GM12864 (cell line): ENCODE data around the gene SPATA9.

Experiments
- DNase-seq: peaks from one replicate; pipeline ENCODE4 v3.0.0-alpha.2; 2011; ENCODE audit warnings: low read depth
- H3K4me3 ChIP-seq: 2 replicates; pipeline ENCODE4 v1.5.1; 2011; ENCODE audit warnings: mild to moderate bottlenecking, low read depth, low read length, control low read depth
- CTCF ChIP-seq: IDR thresholded peaks from 2 replicates; pipeline ENCODE4 v1.5.1; 2011; ENCODE audit warnings: low read depth, mild to moderate bottlenecking, moderate library complexity, low read length, control low read depth, inconsistent platforms; ENCODE audit errors: missing control alignments

Gene SPATA9

GRCh38 chr5:95623706-95624105 lies 59.1 kb downstream of the SPATA9 start:
- no peak for TF ChIP-seq CTCF
- no peak for DNase-seq
- no peak overlapping the region for H3K4me3 ChIP-seq

- no peak overlapping the region for H3K4me3 ChIP-seq
- DNase-seq = no peak
- no peak for TF ChIP-seq CTCF
These were observed 60.8 kb downstream of the SPATA9 start for GRCh38 chr5:95621839-95622629.

- DNase-seq = no peak
- peak overlapping the region; percentile 49 for H3K4me3 ChIP-seq
- peak; percentile 4 for TF ChIP-seq CTCF
These were observed 61.6 kb downstream of the SPATA9 start for GRCh38 chr5:95620870-95621838.

- TF ChIP-seq CTCF = peak; percentile 18
- DNase-seq = peak; percentile 18
- H3K4me3 ChIP-seq = peak within 1 kb of the TSS; percentile 49
These were observed 62.5 kb downstream of the SPATA9 start, which contains the start of gene GPR150 for GRCh38 chr5:95620030-95620869. Gene GPR150, plus strand, starts transcription at chr5:95620087. Its CDS starts 189 bp downstream, at chr5:95620276.

- no peak for TF ChIP-seq CTCF
- no peak for DNase-seq
- H3K4me3 ChIP-seq = peak overlapping the region; percentile 49
These were observed 63.2 kb downstream of the SPATA9 start for GRCh38 chr5:95619514-95620029.

GRCh38 chr5:95619096-95619495 lies 63.7 kb downstream of the SPATA9 start:
- no peak overlapping the region for H3K4me3 ChIP-seq

More at GRCh38 chr5:95619096-95619495, 63.7 kb downstream of the SPATA9 start:
- no peak for TF ChIP-seq CTCF
- no peak for DNase-seq
